GM10266 (cell line): ENCODE measurements around the gene FNDC1.

ENCODE experiments used
- DNase-seq: peaks from one replicate; pipeline ENCODE4 v3.0.0; 2012; ENCODE audit errors: extremely low spot score
- TF ChIP-seq, protein P1 (sequence below): IDR thresholded peaks from 2 replicates; pipeline ENCODE4 v1.5.1; 2012; ENCODE audit warnings: mild to moderate bottlenecking, low read depth; ENCODE audit not compliant: control insufficient read depth, insufficient read depth; ENCODE audit errors: missing control alignments

The FNDC1 gene

GRCh38 chr6:159184559-159184958 is 15.4 kb downstream of the FNDC1 start:
- TF ChIP-seq, protein P1, sequence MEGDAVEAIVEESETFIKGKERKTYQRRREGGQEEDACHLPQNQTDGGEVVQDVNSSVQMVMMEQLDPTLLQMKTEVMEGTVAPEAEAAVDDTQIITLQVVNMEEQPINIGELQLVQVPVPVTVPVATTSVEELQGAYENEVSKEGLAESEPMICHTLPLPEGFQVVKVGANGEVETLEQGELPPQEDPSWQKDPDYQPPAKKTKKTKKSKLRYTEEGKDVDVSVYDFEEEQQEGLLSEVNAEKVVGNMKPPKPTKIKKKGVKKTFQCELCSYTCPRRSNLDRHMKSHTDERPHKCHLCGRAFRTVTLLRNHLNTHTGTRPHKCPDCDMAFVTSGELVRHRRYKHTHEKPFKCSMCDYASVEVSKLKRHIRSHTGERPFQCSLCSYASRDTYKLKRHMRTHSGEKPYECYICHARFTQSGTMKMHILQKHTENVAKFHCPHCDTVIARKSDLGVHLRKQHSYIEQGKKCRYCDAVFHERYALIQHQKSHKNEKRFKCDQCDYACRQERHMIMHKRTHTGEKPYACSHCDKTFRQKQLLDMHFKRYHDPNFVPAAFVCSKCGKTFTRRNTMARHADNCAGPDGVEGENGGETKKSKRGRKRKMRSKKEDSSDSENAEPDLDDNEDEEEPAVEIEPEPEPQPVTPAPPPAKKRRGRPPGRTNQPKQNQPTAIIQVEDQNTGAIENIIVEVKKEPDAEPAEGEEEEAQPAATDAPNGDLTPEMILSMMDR, result no peak
- DNase-seq, result no peak

DNA sequence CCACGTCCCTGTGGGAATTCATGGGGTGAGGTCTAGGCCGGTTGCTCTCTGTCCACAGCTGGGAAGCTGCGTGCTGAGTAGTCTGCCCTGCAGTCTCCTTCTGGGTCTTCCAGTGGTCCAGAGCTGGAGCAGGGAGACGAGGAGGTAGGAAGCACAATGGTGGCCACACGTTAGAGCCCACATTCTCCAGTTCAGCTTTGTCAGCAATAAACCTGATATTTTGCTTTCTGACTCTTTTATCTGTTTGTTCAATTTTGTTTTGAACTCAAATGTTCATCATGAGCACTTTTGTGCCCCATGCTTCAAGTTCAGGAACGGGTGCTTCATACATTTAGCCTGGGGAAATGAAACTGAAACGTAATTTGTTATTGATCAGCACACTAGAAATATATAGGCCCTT is 21.3 kb downstream of the FNDC1 start:
- no peak for DNase-seq
- TF ChIP-seq, protein P1, result no peak

GRCh38 chr6:159193923-159194322 is 24.7 kb downstream of the FNDC1 start:
- TF ChIP-seq, protein P1, result no peak
- DNase-seq, result no peak

DNA sequence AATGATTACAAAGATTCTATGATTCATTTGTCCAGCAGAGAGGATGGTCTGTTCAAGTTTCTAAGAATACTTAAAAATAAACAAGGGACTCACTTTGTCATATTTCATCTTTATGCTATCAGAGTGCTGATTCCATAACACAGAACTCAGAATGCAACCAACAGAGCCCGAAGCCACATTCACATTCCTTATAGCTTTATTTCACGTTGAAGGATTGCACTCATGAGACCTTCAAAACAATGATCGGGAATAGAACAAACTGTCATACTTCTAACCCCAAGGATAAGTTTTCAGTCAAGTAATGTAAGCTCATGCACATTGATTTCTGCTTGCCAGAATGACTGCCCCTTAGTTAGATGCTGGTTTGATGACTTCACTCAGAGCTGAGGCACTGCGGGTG is 25.2 kb downstream of the FNDC1 start:
- no peak for DNase-seq
- TF ChIP-seq, protein P1, result no peak

- no peak for DNase-seq
- TF ChIP-seq, protein P1, result no peak
Observed at GRCh38 chr6:159196430-159196975, 27.3 kb downstream of the FNDC1 start.

DNA sequence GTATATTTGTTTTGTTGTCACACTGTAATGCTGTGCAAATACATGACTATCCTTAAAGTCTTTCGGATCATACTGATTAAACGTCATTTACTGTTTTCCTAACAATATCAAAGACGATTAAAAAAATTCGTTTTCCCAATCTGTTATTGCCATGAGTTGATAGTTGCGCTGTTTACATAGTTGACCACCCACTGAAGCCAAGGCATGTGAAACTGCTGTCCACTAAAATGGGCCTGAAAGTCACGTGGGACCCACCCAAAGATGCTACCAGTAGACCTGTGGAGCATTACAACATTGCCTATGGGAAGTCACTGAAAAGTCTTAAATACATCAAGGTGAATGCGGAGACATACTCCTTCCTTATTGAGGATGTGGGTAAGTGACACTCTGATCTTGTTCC is 28.1 kb downstream of the FNDC1 start:
- TF ChIP-seq, protein P1, result no peak

GRCh38 chr6:159201336-159201735 is 32.1 kb downstream of the FNDC1 start:
- TF ChIP-seq, protein P1, result no peak
- DNase-seq, result no peak

More for the DNA sequence above, 28.1 kb downstream of the FNDC1 start:
- DNase-seq, result no peak
